IPS DF 4.7 (cell line): ENCODE measurements around the gene CD4.
"Not testable (repeated sequence)": the region's sequence is repeated elsewhere in the genome, so short reads cannot be mapped to it uniquely, and the experiment has no call there.

Experiments
- DNase-seq: peaks from one replicate; pipeline ENCODE4 v3.0.0-alpha.2; 2013; ENCODE audit warnings: low spot score; ENCODE audit errors: extremely low read depth

The CD4 gene

GRCh38 chr12:6866920-6867412, 77.6 kb downstream of the CD4 start:
- no peak for DNase-seq

- no peak for DNase-seq
Measured at GRCh38 chr12:6867413-6868210, 78.3 kb downstream of the CD4 start, which contains the start of gene TPI1. TPI1 (plus strand) TSS chr12:6867531; CDS start chr12:6867567, 36 bp downstream.

GRCh38 chr12:6868211-6869048, 79.1 kb downstream of the CD4 start:
- no peak for DNase-seq

GRCh38 chr12:6869049-6870021, 80.0 kb downstream of the CD4 start:
- no peak for DNase-seq

- DNase-seq = not testable (repeated sequence)
Measured at GRCh38 chr12:6870304-6870703, 81.0 kb downstream of the CD4 start.
